ENCODE measurements around the gene LAMP1.

GRCh38 chr13:113272701-113273181 is 24.3 kb upstream of the LAMP1 start:
- TF ChIP-seq POLR2A (IDR thresholded peaks at IDR 0.05; ENCODE audit: low read depth) (no peak), CTCF (IDR thresholded peaks at IDR 0.05) (no peak), EP300 (IDR thresholded peaks at IDR 0.05) (no peak)
